Effector memory CD4-positive, alpha-beta T cell (primary cell): Measurements from ENCODE around the gene LPAR6.

Source experiments
- DNase-seq, 3 donors: peaks; one replicate each; pipeline ENCODE4 v3.0.0-alpha.2; 2020
- H3K27ac ChIP-seq: 2 replicates; pipeline ENCODE4 v1.7.0; 2013; ENCODE audit warnings: mild to moderate bottlenecking, low read length, moderate library complexity; ENCODE audit not compliant: insufficient read depth, poor library complexity, severe bottlenecking
- H3K27me3 ChIP-seq: replicated peaks from 2 replicates; pipeline ENCODE4 v1.7.0; 2013; ENCODE audit warnings: mild to moderate bottlenecking, low read length; ENCODE audit not compliant: insufficient read depth, control insufficient read depth, poor library complexity, severe bottlenecking
- H3K36me3 ChIP-seq: 2 replicates; pipeline ENCODE4 v1.7.0; 2013; ENCODE audit warnings: mild to moderate bottlenecking, low read length, moderate library complexity; ENCODE audit not compliant: control insufficient read depth, insufficient read depth
- H3K4me1 ChIP-seq: 2 replicates; pipeline ENCODE4 v1.7.0; 2013; ENCODE audit warnings: low read length, mild to moderate bottlenecking; ENCODE audit not compliant: control insufficient read depth, insufficient read depth, poor library complexity, severe bottlenecking
- H3K4me3 ChIP-seq: 2 replicates; pipeline ENCODE4 v1.7.0; 2013; ENCODE audit warnings: low read length, low read depth, mild to moderate bottlenecking; ENCODE audit not compliant: insufficient read depth, poor library complexity, severe bottlenecking
- H3K9me3 ChIP-seq: 2 replicates; pipeline ENCODE4 v1.7.0; 2013; ENCODE audit warnings: mild to moderate bottlenecking, low read length, moderate library complexity; ENCODE audit not compliant: control insufficient read depth

Gene LPAR6

GRCh38 chr13:48383384-48383783 is 29.5 kb downstream of the LPAR6 start:
- no peak for DNase-seq
- Histone ChIP-seq H3K36me3 (peaks cover 11% of the 10 kb centered on the region), H3K4me3 (no peak overlapping the region), H3K27ac (no peak overlapping the region), H3K27me3 (no peaks in the 10 kb centered on the region), H3K9me3 (no peaks in the 10 kb centered on the region), H3K4me1 (no peaks in the 10 kb centered on the region)

DNA sequence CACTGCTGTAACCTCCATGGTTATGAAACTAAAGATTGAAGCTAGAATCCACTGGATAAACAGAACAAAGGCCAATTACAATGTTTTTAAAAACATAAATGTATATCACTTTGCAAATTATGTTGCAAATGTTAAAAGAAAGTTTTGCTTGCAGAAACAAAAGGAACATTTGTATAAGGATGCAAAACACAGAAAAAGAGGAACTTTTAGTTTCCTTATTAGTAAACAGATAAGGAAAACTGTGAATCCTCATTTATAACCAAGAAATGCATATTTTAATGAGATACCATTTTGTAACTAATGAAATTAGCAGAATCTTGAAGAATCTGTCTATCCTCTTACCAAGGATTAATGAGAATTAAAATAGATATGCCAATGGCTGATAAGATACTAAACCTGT is 32.3 kb downstream of the LPAR6 start:
- Histone ChIP-seq H3K9me3 (no peaks in the 10 kb centered on the region), H3K27me3 (no peaks in the 10 kb centered on the region), H3K4me3 (no peak overlapping the region), H3K36me3 (peaks cover 13% of the 10 kb centered on the region), H3K27ac (no peak overlapping the region), H3K4me1 (no peaks in the 10 kb centered on the region)
- no peak for DNase-seq

DNA sequence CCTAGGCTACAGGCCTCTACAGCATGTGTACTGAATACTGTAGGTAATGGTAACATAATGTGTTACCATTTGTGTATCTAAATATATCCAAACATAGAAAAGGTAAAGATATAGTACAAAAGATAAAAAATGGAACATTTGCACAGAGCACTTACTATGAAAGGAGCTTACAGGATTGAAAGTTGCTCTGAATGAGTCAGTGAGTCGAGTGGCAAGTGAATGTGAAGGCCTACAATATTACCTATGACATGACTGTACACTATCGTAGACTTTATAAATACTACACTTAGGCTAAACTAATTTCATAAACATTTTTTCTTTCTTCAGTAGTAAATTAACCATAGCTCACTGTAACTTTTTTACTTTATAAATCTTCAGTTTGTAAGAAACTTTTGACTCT is 35.1 kb downstream of the LPAR6 start:
- peaks cover 14% of the 10 kb centered on the region for H3K36me3 ChIP-seq

DNA sequence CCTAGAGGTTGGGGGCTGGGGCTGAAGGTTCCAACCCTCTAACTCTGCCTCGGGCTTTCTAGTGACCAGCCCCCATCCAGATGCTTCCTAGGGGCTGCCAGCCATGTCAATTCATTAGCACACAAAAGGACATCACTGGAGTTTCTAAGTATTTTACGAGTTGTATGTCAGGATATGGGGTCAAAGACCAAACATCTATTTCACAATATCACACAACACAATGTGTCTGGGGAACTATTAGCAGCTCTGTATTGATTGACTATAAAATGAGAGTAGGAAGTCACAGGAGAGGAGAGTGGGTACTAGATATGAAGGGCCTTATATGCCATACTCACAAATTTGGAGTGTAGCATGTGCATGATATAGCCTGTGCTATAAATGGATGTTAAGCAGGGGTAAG is 42.1 kb downstream of the LPAR6 start:
- no peak for DNase-seq
- Histone ChIP-seq H3K27me3 (no peaks in the 10 kb centered on the region), H3K4me1 (no peaks in the 10 kb centered on the region), H3K27ac (no peak overlapping the region), H3K9me3 (no peaks in the 10 kb centered on the region), H3K4me3 (no peak overlapping the region), H3K36me3 (peaks cover 3% of the 10 kb centered on the region)

More for the DNA sequence above, 35.1 kb downstream of the LPAR6 start:
- Histone ChIP-seq H3K4me1 (no peaks in the 10 kb centered on the region), H3K27ac (no peak overlapping the region), H3K27me3 (no peaks in the 10 kb centered on the region), H3K4me3 (no peak overlapping the region), H3K9me3 (no peaks in the 10 kb centered on the region)
- no peak for DNase-seq

DNA sequence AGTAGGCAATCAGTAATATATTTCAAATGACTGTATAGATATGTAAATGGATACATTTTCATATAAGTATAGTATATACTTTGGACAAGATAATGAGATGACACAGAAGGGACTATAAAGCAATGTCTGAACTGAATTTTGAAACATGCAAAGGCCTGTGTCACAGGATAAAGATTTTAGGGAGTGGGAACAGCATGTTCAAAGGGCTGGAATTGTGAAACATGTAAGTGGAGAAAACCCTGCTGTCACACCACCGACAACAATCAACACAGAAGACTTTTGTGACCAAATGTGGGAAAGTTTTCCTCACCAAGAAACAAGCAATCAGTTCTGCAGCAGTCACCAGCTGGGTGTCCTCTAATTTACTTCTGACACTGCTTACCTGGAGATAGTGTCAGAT is 42.9 kb downstream of the LPAR6 start:
- no peaks in the 10 kb centered on the region for H3K27me3 ChIP-seq
- no peaks in the 10 kb centered on the region for H3K4me1 ChIP-seq
- no peak for DNase-seq
- no peak overlapping the region for H3K4me3 ChIP-seq
- H3K9me3 ChIP-seq: no peaks in the 10 kb centered on the region
- no peak overlapping the region for H3K27ac ChIP-seq
- no peaks in the 10 kb centered on the region for H3K36me3 ChIP-seq
